CD4-positive, CD25-positive, alpha-beta regulatory T cell (primary cell): ENCODE data around the gene ADGRG6. TPM values are rescaled to one million over a fixed set of nuclear protein-coding genes. Genes with fewer than 3 reads are reported as not detected.

ENCODE experiments used
- ATAC-seq, 2 donors: fragments of 150-1000 bp; cut with Tn5 transposase; one replicate each; pipeline ENCODE4 v1.10.0; 2021; ENCODE audit warnings: low read depth in 2 of 2, moderate number of reproducible peaks in 2 of 2, moderate library complexity in 1 of 2
- DNase-seq, 3 donors: peaks; one replicate each; pipeline versions ENCODE4 v3.0.0 to v3.0.0-alpha.2; 2012 to 2022; ENCODE audit warnings: mixed read lengths in 1 of 3
- H3K27ac ChIP-seq: one replicate; pipeline ENCODE4 v1.7.0; 2013; ENCODE audit warnings: mild to moderate bottlenecking, low read length; ENCODE audit not compliant: insufficient read depth, poor library complexity, severe bottlenecking
- H3K27me3 ChIP-seq: one replicate; pipeline ENCODE4 v1.7.0; 2013; ENCODE audit warnings: low read length; ENCODE audit not compliant: control insufficient read depth, insufficient read depth
- H3K36me3 ChIP-seq: one replicate; pipeline ENCODE4 v1.7.0; 2013; ENCODE audit warnings: mild to moderate bottlenecking, low read length, moderate library complexity; ENCODE audit not compliant: control insufficient read depth, insufficient read depth
- H3K4me1 ChIP-seq: 2 replicates; pipeline ENCODE4 v1.7.0; 2013; ENCODE audit warnings: mild to moderate bottlenecking, low read length; ENCODE audit not compliant: insufficient read depth, control insufficient read depth, poor library complexity, severe bottlenecking
- H3K4me3 ChIP-seq: one replicate; pipeline ENCODE4 v1.7.0; 2013; ENCODE audit warnings: low read depth, mild to moderate bottlenecking, low read length, moderate library complexity
- H3K9me3 ChIP-seq, 2 experiments: 1 replicate in 1 of 2; 2 replicates in 1 of 2; pipeline ENCODE4 v1.7.0; 2013; ENCODE audit warnings: low read length in 2 of 2, mild to moderate bottlenecking in 1 of 2, moderate library complexity in 1 of 2; ENCODE audit not compliant: control insufficient read depth in 2 of 2
- H3K27ac Mint-ChIP-seq, 3 donors: one replicate each; pipeline ENCODE4 v1.8.0; 2020 to 2022; ENCODE audit warnings: mild to moderate bottlenecking in 3 of 3, mixed read lengths in 3 of 3, moderate library complexity in 2 of 3
- H3K27me3 Mint-ChIP-seq: one replicate; pipeline ENCODE4 v1.8.0; 2022; ENCODE audit warnings: mild to moderate bottlenecking, mixed read lengths
- H3K36me3 Mint-ChIP-seq: one replicate; pipeline ENCODE4 v1.8.0; 2020; ENCODE audit warnings: mixed read lengths
- H3K4me1 Mint-ChIP-seq, 4 donors: one replicate each; pipeline ENCODE4 v1.8.0; 2020 to 2022; ENCODE audit warnings: mixed read lengths in 4 of 4, mild to moderate bottlenecking in 1 of 4
- H3K4me3 Mint-ChIP-seq, 4 donors: one replicate each; pipeline ENCODE4 v1.8.0; 2020 to 2022; ENCODE audit warnings: mild to moderate bottlenecking in 4 of 4, mixed read lengths in 4 of 4, moderate library complexity in 3 of 4
- H3K9me3 Mint-ChIP-seq, 7 donors: one replicate each; pipeline ENCODE4 v1.8.0; 2020 to 2022; ENCODE audit warnings: mixed read lengths in 7 of 7, mild to moderate bottlenecking in 3 of 7, moderate library complexity in 2 of 7
- polyA plus RNA-seq, 4 donors: library from polyadenylated mRNA; unstranded; fragments of 300-500 nt; fragmentation: Illumina TruSeq; gene quantifications; one replicate each; pipeline ENCODE4 v1.2.3, GENCODE V29; 2021
- total RNA-seq: library from RNA; stranded (reverse); gene quantifications from one replicate; pipeline ENCODE4 v1.2.3, GENCODE V29; 2022

The ADGRG6 gene
- total and polyA plus RNA-seq, 5 donors from 2014 or later = 0.74 TPM; not detected in 4

- Histone ChIP-seq H3K27ac (no peak overlapping the region), H3K27me3 (peaks cover 2% of the 10 kb centered on the region), H3K9me3 (no peaks in the 10 kb centered on the region), H3K4me3 (no peak overlapping the region), H3K4me1 (no peaks in the 10 kb centered on the region), H3K36me3 (no peaks in the 10 kb centered on the region)
- Mint-ChIP-seq H3K4me1 (no peaks in the 10 kb centered on the region), H3K4me3 (no peak overlapping the region), H3K27ac (no peak overlapping the region), H3K9me3 (peaks cover 0 to 2% (median 0%) of the 10 kb centered on the region in 7 donors), H3K36me3 (no peaks in the 10 kb centered on the region), H3K27me3 (no peaks in the 10 kb centered on the region)
- no peak for ATAC-seq
- DNase-seq = no peak
Observed at GRCh38 chr6:142408409-142408808, 106.6 kb downstream of the ADGRG6 start.

- H3K27me3 Mint-ChIP-seq = no peaks in the 10 kb centered on the region
- DNase-seq (no peak), ATAC-seq (no peak)
- Histone ChIP-seq H3K36me3 (no peaks in the 10 kb centered on the region), H3K27me3 (peaks cover 2% of the 10 kb centered on the region), H3K27ac (no peak overlapping the region), H3K4me3 (no peak overlapping the region), H3K9me3 (no peaks in the 10 kb centered on the region), H3K4me1 (no peaks in the 10 kb centered on the region)
- H3K4me1 Mint-ChIP-seq = no peaks in the 10 kb centered on the region
- H3K9me3 Mint-ChIP-seq = peaks cover 0 to 2% (median 0%) of the 10 kb centered on the region in 7 donors
- no peak overlapping the region for H3K27ac Mint-ChIP-seq
- no peaks in the 10 kb centered on the region for H3K36me3 Mint-ChIP-seq
- no peak overlapping the region for H3K4me3 Mint-ChIP-seq
Observed at GRCh38 chr6:142409794-142410193, 108.0 kb downstream of the ADGRG6 start.

- Mint-ChIP-seq H3K36me3 (no peaks in the 10 kb centered on the region), H3K9me3 (peaks cover 0 to 2% (median 0%) of the 10 kb centered on the region in 7 donors), H3K4me1 (no peaks in the 10 kb centered on the region), H3K4me3 (no peak overlapping the region), H3K27ac (no peak overlapping the region), H3K27me3 (no peaks in the 10 kb centered on the region)
- Histone ChIP-seq H3K27ac (no peak overlapping the region), H3K4me3 (no peak overlapping the region), H3K36me3 (no peaks in the 10 kb centered on the region), H3K9me3 (no peaks in the 10 kb centered on the region), H3K4me1 (no peaks in the 10 kb centered on the region), H3K27me3 (peaks cover 2% of the 10 kb centered on the region)
- no peak for ATAC-seq
- no peak for DNase-seq
Observed at GRCh38 chr6:142411145-142411544, 109.3 kb downstream of the ADGRG6 start.

- Mint-ChIP-seq H3K27ac (no peak overlapping the region), H3K4me3 (no peak overlapping the region), H3K9me3 (peaks cover 0 to 2% (median 0%) of the 10 kb centered on the region in 7 donors), H3K4me1 (no peaks in the 10 kb centered on the region), H3K27me3 (peaks cover under 1% of the 10 kb centered on the region), H3K36me3 (no peaks in the 10 kb centered on the region)
- no peak for DNase-seq
- Histone ChIP-seq H3K4me3 (no peak overlapping the region), H3K4me1 (no peaks in the 10 kb centered on the region), H3K27ac (no peak overlapping the region), H3K27me3 (peaks cover 2% of the 10 kb centered on the region), H3K36me3 (no peaks in the 10 kb centered on the region), H3K9me3 (no peaks in the 10 kb centered on the region)
- no peak for ATAC-seq
Observed at GRCh38 chr6:142412241-142412640, 110.4 kb downstream of the ADGRG6 start.

GRCh38 chr6:142412658-142413057 is 110.9 kb downstream of the ADGRG6 start:
- Mint-ChIP-seq H3K9me3 (peaks cover 0 to 2% (median 0%) of the 10 kb centered on the region in 7 donors), H3K36me3 (no peaks in the 10 kb centered on the region), H3K27ac (no peak overlapping the region), H3K27me3 (peaks cover 5% of the 10 kb centered on the region), H3K4me3 (no peak overlapping the region), H3K4me1 (no peaks in the 10 kb centered on the region)
- Histone ChIP-seq H3K9me3 (no peaks in the 10 kb centered on the region), H3K27me3 (no peaks in the 10 kb centered on the region), H3K4me3 (no peak overlapping the region), H3K36me3 (no peaks in the 10 kb centered on the region), H3K4me1 (no peaks in the 10 kb centered on the region), H3K27ac (no peak overlapping the region)
- ATAC-seq = no peak
- no peak for DNase-seq

GRCh38 chr6:142413111-142413510 is 111.3 kb downstream of the ADGRG6 start:
- ATAC-seq = no peak
- Mint-ChIP-seq H3K27ac (no peak overlapping the region), H3K4me3 (no peak overlapping the region), H3K36me3 (no peaks in the 10 kb centered on the region), H3K4me1 (no peaks in the 10 kb centered on the region), H3K9me3 (peaks cover 0 to 2% (median 0%) of the 10 kb centered on the region in 7 donors), H3K27me3 (peaks cover 6% of the 10 kb centered on the region)
- no peaks in the 10 kb centered on the region for H3K9me3 ChIP-seq
- no peaks in the 10 kb centered on the region for H3K36me3 ChIP-seq
- H3K4me3 ChIP-seq = no peak overlapping the region
- H3K27me3 ChIP-seq = no peaks in the 10 kb centered on the region
- DNase-seq = no peak
- no peaks in the 10 kb centered on the region for H3K4me1 ChIP-seq
- no peak overlapping the region for H3K27ac ChIP-seq

- Mint-ChIP-seq H3K4me3 (no peak overlapping the region), H3K4me1 (no peaks in the 10 kb centered on the region), H3K27ac (no peak overlapping the region), H3K36me3 (no peaks in the 10 kb centered on the region), H3K9me3 (peaks cover 0 to 4% (median 0%) of the 10 kb centered on the region in 7 donors), H3K27me3 (peaks cover 6% of the 10 kb centered on the region)
- no peak for ATAC-seq
- Histone ChIP-seq H3K27me3 (no peaks in the 10 kb centered on the region), H3K9me3 (no peaks in the 10 kb centered on the region), H3K36me3 (no peaks in the 10 kb centered on the region), H3K27ac (no peak overlapping the region), H3K4me1 (no peaks in the 10 kb centered on the region), H3K4me3 (no peak overlapping the region)
- no peak for DNase-seq
Observed at GRCh38 chr6:142414462-142415250, 112.8 kb downstream of the ADGRG6 start.

GRCh38 chr6:142416179-142416578 is 114.4 kb downstream of the ADGRG6 start:
- DNase-seq = no peak
- H3K27me3 ChIP-seq = no peaks in the 10 kb centered on the region
- H3K4me1 ChIP-seq = no peaks in the 10 kb centered on the region
- H3K4me3 Mint-ChIP-seq = no peak overlapping the region
- no peak overlapping the region for H3K27ac Mint-ChIP-seq
- no peaks in the 10 kb centered on the region for H3K36me3 Mint-ChIP-seq
- peaks cover 6% of the 10 kb centered on the region for H3K27me3 Mint-ChIP-seq
- H3K27ac ChIP-seq = no peak overlapping the region
- no peak for ATAC-seq
- no peaks in the 10 kb centered on the region for H3K36me3 ChIP-seq
- H3K9me3 Mint-ChIP-seq = peaks cover 0 to 4% (median 1%) of the 10 kb centered on the region in 7 donors
- no peak overlapping the region for H3K4me3 ChIP-seq
- H3K9me3 ChIP-seq = no peaks in the 10 kb centered on the region
- H3K4me1 Mint-ChIP-seq = no peaks in the 10 kb centered on the region
